Measurements from ENCODE around the gene INSR. TPM values are rescaled to one million over a fixed set of nuclear protein-coding genes. Genes with fewer than 3 reads are reported as not detected.

Gene INSR
- total and polyA plus RNA-seq, 2 donors (not counting 3 experiments of a cell fraction or from before 2014, with no cell fraction given) = 4.9 to 19.5 TPM

- no peak for DNase-seq (ENCODE audit: low read depth, low spot score)
- dilution Hi-C loops (cut with MboI; ENCODE audit: extremely low pct_ligation_motif_present, low sequenced_read_pairs) (no loop called here), intact Hi-C loops (cut with micrococcal nuclease) (loop anchor here (10.0 kb wide), 1 partner anchor 460 kb away; no protein-coding TSS in a partner anchor)
- H3K4me1 ChIP-seq (ENCODE audit: control insufficient read depth, extremely low read depth, insufficient read depth, low read length) = no peaks in the 10 kb centered on the region
- no peaks in the 10 kb centered on the region for H3K9me3 ChIP-seq (replicated peaks; ENCODE audit: control insufficient read depth, insufficient read depth, low read length)
- no peaks in the 10 kb centered on the region for H3K27me3 ChIP-seq (ENCODE audit: control insufficient read depth in 2 of 2, insufficient read depth in 2 of 2, low read length in 2 of 2)
- H4K20me1 ChIP-seq (replicated peaks; ENCODE audit: control insufficient read depth, extremely low read depth, insufficient read depth, low read length) = no peaks in the 10 kb centered on the region
- no peak overlapping the region for H3K9ac ChIP-seq (replicated peaks; ENCODE audit: extremely low read depth, insufficient read depth, low read length)
- ChIA-PET POLR2A (no interaction called here), CTCF (interaction anchor here (4.0 kb wide), 1 partner anchor 250 kb away, joined by 46 read pairs; no protein-coding TSS in a partner anchor)
- no peak overlapping the region for H3K4me3 ChIP-seq (replicated peaks in 1 of 3; ENCODE audit: insufficient read depth in 1 of 3, low read depth in 1 of 3, low read length in 3 of 3)
- H3K4me2 ChIP-seq (ENCODE audit: insufficient read depth, low read length) = no peak overlapping the region
- no peak for FAIRE-seq
- no peak overlapping the region for H3K27ac ChIP-seq (ENCODE audit: insufficient read depth, low read depth, low read length)
- BruUV-seq (replicated peaks) = no TSS peak
- no peak overlapping the region for H2AFZ ChIP-seq (ENCODE audit: low read depth, low read length)
- H3K36me3 ChIP-seq (ENCODE audit: control insufficient read depth in 2 of 2, extremely low read depth in 1 of 2, insufficient read depth in 2 of 2, low read length in 2 of 2) = no peaks in the 10 kb centered on the region
- H3K9me1 ChIP-seq (replicated peaks; ENCODE audit: control insufficient read depth, extremely low read depth, insufficient read depth, low read length) = no peaks in the 10 kb centered on the region
- TF ChIP-seq FOS (IDR thresholded peaks at IDR 0.05; ENCODE audit: borderline replicate concordance, insufficient read depth, low read length) = no peak
- TF ChIP-seq GATA2 (IDR thresholded peaks at IDR 0.05; ENCODE audit: insufficient read depth, insufficient read length, low read depth, low read length) = no peak
- no peak for TF ChIP-seq POLR2AphosphoS5 (IDR thresholded peaks at IDR 0.05; ENCODE audit: insufficient read depth, low read depth, low read length)
- no peak for TF ChIP-seq JUN (IDR thresholded peaks at IDR 0.05; ENCODE audit: borderline replicate concordance, insufficient read depth, insufficient read length, low read depth)
- TF ChIP-seq POLR2A (IDR thresholded peaks at IDR 0.05; ENCODE audit: low read depth, low read length) = no peak
- no peak for TF ChIP-seq EZH2 (IDR thresholded peaks at IDR 0.05; ENCODE audit: borderline replicate concordance, low read depth, low read length, severe bottlenecking)
- TF ChIP-seq CTCF (IDR thresholded peaks at IDR 0.05; ENCODE audit: extremely low read depth in 1 of 2, insufficient read depth in 1 of 2, low read depth in 1 of 2, low read length in 2 of 2) = no peak
- no peak for TF ChIP-seq MYC (IDR thresholded peaks at IDR 0.05; ENCODE audit: low read depth, low read length)
- TF ChIP-seq, protein P1, sequence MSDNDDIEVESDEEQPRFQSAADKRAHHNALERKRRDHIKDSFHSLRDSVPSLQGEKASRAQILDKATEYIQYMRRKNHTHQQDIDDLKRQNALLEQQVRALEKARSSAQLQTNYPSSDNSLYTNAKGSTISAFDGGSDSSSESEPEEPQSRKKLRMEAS (IDR thresholded peaks at IDR 0.05; ENCODE audit: insufficient read depth, insufficient read length) = no peak
- no peaks in the 10 kb centered on the region for H3K79me2 ChIP-seq (ENCODE audit: control insufficient read depth, insufficient read depth, low read length)
These were observed 189.3 kb downstream of the INSR start for GRCh38 chr19:7104747-7105447.

Data from endothelial cell of umbilical vein (primary cell).